ENCODE results near the gene ZBTB17.

The ZBTB17 gene

GRCh38 chr1:15946571-15947381 is 29.1 kb downstream of the ZBTB17 start:
- no peak for DNase-seq
- Histone ChIP-seq H3K36me3 (replicated peaks) (peaks cover 53% of the 10 kb centered on the region), H3K27ac (no peak overlapping the region), H3K4me3 (ENCODE audit: low read depth, low read length) (no peak overlapping the region), H3K27me3 (replicated peaks) (no peaks in the 10 kb centered on the region)
- TF ChIP-seq, protein P1, sequence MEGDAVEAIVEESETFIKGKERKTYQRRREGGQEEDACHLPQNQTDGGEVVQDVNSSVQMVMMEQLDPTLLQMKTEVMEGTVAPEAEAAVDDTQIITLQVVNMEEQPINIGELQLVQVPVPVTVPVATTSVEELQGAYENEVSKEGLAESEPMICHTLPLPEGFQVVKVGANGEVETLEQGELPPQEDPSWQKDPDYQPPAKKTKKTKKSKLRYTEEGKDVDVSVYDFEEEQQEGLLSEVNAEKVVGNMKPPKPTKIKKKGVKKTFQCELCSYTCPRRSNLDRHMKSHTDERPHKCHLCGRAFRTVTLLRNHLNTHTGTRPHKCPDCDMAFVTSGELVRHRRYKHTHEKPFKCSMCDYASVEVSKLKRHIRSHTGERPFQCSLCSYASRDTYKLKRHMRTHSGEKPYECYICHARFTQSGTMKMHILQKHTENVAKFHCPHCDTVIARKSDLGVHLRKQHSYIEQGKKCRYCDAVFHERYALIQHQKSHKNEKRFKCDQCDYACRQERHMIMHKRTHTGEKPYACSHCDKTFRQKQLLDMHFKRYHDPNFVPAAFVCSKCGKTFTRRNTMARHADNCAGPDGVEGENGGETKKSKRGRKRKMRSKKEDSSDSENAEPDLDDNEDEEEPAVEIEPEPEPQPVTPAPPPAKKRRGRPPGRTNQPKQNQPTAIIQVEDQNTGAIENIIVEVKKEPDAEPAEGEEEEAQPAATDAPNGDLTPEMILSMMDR (IDR thresholded peaks at IDR 0.05; ENCODE audit: low read depth, low read length, missing control alignments): no peak
- in situ Hi-C loops (cut with HindIII; ENCODE audit: low pct_ligation_motif_present, low sequenced_read_pairs): no loop called here

- no peak for DNase-seq
- H3K36me3 ChIP-seq (replicated peaks): peaks cover 61% of the 10 kb centered on the region
- no peaks in the 10 kb centered on the region for H3K27me3 ChIP-seq (replicated peaks)
- TF ChIP-seq, protein P1 (IDR thresholded peaks at IDR 0.05; ENCODE audit: low read depth, low read length, missing control alignments): no peak
- in situ Hi-C loops (cut with HindIII; ENCODE audit: low pct_ligation_motif_present, low sequenced_read_pairs): no loop called here
- H3K4me3 ChIP-seq (ENCODE audit: low read depth, low read length): no peak overlapping the region
- H3K27ac ChIP-seq: no peak overlapping the region
Observed at GRCh38 chr1:15945832-15946448, 30.0 kb downstream of the ZBTB17 start.

DNA sequence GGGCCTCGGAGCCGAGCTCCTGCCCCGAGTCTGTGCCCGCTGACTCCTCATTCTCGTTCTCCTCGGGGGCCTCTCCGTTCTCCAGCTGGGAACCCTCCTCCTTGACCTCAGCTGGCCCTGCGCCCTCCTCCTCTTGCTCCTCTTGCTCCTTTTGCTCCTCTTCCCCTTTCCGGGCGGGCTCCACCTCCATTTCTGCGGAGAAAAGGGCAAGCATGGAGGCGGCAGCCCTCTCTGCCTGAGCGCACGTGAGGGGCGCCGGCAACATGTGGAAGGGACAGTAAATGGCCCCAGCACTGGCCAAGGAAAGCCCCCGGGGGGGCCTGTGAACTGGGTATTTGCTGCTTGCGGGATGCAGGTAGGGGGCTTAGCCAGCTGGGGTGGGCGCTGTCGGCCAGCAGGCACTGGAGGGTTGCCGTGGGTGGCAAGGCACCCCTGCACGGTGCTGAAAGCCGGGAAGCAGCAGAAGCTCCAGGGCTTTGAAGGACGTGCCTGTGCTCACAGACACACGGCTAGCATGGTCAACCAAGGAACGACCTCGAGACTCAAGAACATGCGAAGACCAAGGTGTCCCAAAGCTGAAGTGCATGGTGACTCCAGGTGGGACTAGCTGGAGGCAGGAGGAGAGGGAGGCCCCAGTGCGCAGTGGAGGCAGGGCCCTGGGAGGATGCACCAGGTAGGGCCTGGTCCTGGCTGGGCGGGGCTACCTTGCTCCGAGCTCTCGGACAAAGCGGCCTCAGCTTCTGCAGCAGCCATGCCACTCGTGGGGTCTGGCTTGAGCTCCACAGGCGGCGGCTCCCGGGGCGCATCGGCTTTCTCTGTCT is 30.7 kb downstream of the ZBTB17 start:
- TF ChIP-seq, protein P1 (IDR thresholded peaks at IDR 0.05; ENCODE audit: low read depth, low read length, missing control alignments): no peak
- in situ Hi-C loops (cut with HindIII; ENCODE audit: low pct_ligation_motif_present, low sequenced_read_pairs): no loop called here
- H3K36me3 ChIP-seq (replicated peaks): peaks cover 67% of the 10 kb centered on the region

DNA sequence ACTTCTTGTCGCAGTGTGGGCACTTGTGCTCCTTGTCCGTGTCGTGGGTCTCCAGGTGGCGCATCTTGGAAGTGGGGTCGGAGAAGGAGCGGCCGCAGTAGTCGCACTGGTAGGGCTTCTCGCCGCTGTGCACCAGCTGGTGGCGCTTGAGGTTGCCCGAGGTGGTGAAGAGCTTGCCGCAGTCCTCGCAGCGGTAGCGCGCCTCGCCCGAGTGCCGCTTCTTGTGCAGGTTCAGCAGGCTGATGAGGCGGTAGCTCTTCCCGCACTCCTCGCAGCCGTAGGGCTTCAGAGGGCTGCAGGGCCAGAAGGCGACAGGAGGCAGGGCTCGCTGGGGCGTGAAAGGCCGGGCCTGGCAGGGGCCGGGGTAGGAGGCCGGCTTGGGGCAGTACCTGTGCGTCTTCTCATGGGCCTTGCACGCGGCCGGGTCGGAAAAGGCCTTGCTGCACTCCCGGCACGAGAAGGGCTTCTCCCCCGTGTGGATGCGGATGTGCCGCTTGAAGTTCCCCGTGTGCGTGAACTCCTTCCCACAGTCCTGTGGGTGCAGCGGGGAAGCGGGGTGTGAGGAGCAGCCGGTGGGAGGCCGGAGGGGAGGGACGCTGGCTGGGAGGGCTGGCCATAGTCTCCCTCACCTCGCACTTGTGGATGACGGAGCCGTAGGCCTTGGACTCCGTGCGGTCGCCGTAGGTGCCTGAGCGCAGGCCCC is 31.4 kb downstream of the ZBTB17 start:
- H3K27ac ChIP-seq: no peak overlapping the region
- no peak for DNase-seq
- no peak overlapping the region for H3K4me3 ChIP-seq (ENCODE audit: low read depth, low read length)
- no peaks in the 10 kb centered on the region for H3K27me3 ChIP-seq (replicated peaks)
- peaks cover 67% of the 10 kb centered on the region for H3K36me3 ChIP-seq (replicated peaks)
- TF ChIP-seq, protein P1 (IDR thresholded peaks at IDR 0.05; ENCODE audit: low read depth, low read length, missing control alignments): no peak
- in situ Hi-C loops (cut with HindIII; ENCODE audit: low pct_ligation_motif_present, low sequenced_read_pairs): no loop called here

More for the DNA sequence above, 30.7 kb downstream of the ZBTB17 start:
- DNase-seq: no peak
- Histone ChIP-seq H3K27me3 (replicated peaks) (no peaks in the 10 kb centered on the region), H3K27ac (no peak overlapping the region), H3K4me3 (ENCODE audit: low read depth, low read length) (no peak overlapping the region)

- TF ChIP-seq, protein P1 (IDR thresholded peaks at IDR 0.05; ENCODE audit: low read depth, low read length, missing control alignments): no peak
- no peaks in the 10 kb centered on the region for H3K27me3 ChIP-seq (replicated peaks)
- H3K27ac ChIP-seq: no peak overlapping the region
- in situ Hi-C loops (cut with HindIII; ENCODE audit: low pct_ligation_motif_present, low sequenced_read_pairs): no loop called here
- DNase-seq: no peak
- H3K4me3 ChIP-seq (ENCODE audit: low read depth, low read length): no peak overlapping the region
- peaks cover 72% of the 10 kb centered on the region for H3K36me3 ChIP-seq (replicated peaks)
Observed at GRCh38 chr1:15943992-15944307, 32.0 kb downstream of the ZBTB17 start.

All from brain microvascular endothelial cell (primary cell).